HCT116 (cell line): ENCODE measurements around the gene MYH3. TPM values are rescaled to one million over a fixed set of nuclear protein-coding genes. Genes with fewer than 3 reads are reported as not detected.

Experiments
- ATAC-seq: fragments of 200-7000 bp; cut with Tn5 transposase; 2 replicates; pipeline ENCODE4 v1.9.1; 2020; ENCODE audit warnings: mild to moderate bottlenecking, moderate library complexity
- BruUV-seq: library from RNA; stranded (reverse); fragments of 400-500 nt; replicated peaks from 2 replicates; lab custom pipeline; 2021; lab: Mats Ljungman, UMichigan
- CTCF ChIA-PET: fragments of 300-600 bp; sonication (Branson Sonifier 250); formaldehyde crosslinking; loops from one replicate; lab custom pipeline; 2021; ENCODE audit warnings: antibody characterized with exemption; lab: Charles Lee
- POLR2A ChIA-PET: fragments of 300-600, 350-600 bp; sonication (Branson Sonifier 250); formaldehyde crosslinking; loops from one replicate; lab custom pipeline; 2021; ENCODE audit warnings: antibody characterized with exemption; lab: Charles Lee
- RAD21 ChIA-PET, 2 experiments: fragments of 300-600 bp; sonication (Branson Sonifier 250); formaldehyde crosslinking; loops; one replicate each; lab custom pipeline; 2023; ENCODE audit warnings: low total read pairs in 2 of 2; ENCODE audit not compliant: uncharacterized antibody in 2 of 2, unreplicated experiment in 2 of 2, low non-redundant PET in 1 of 2; lab: Charles Lee
- DNase-seq: peaks from one replicate; pipeline ENCODE4 v3.0.0-alpha.2; 2010; ENCODE audit warnings: low read depth, low spot score
- H2AFZ ChIP-seq: fragments of 200-600 bp; shearing (Covaris generic), sonication (generic); 2 replicates; pipeline ENCODE4 v1.6.1; 2017; ENCODE audit warnings: low read depth, mixed run types, mixed read lengths, antibody characterized with exemption, low read length; ENCODE audit not compliant: poor library complexity, severe bottlenecking
- H3K27ac ChIP-seq: 2 replicates; pipeline ENCODE4 v1.5.1; 2012; ENCODE audit warnings: low read depth, low read length
- H3K27me3 ChIP-seq: fragments of 200-600 bp; sonication (generic); 2 replicates; pipeline ENCODE4 v1.6.1; 2016; ENCODE audit warnings: mixed run types, low read length, mixed read lengths; ENCODE audit not compliant: insufficient read depth
- H3K36me3 ChIP-seq, 2 experiments: fragments of 200-500 bp in 1 of 2; fragments of 200-600 bp in 1 of 2; sonication (Bioruptor generic) in 1 of 2; sonication (generic) in 1 of 2; 2 replicates each; pipeline versions ENCODE4 v1.5.1 to v1.6.1; 2014 to 2016; ENCODE audit warnings: low read length in 2 of 2, inconsistent platforms in 1 of 2, mixed read lengths in 1 of 2, mixed run types in 1 of 2; ENCODE audit not compliant: insufficient read depth in 2 of 2, control insufficient read depth in 1 of 2
- H3K4me1 ChIP-seq, 2 experiments: fragments of 200-600 bp in 1 of 2; sonication (generic) in 1 of 2; 2 replicates each; pipeline versions ENCODE4 v1.5.1 to v1.6.1; 2012 to 2017; ENCODE audit warnings: low read length in 2 of 2, inconsistent platforms in 1 of 2, mild to moderate bottlenecking in 1 of 2, mixed read lengths in 1 of 2, mixed run types in 1 of 2, moderate library complexity in 1 of 2; ENCODE audit not compliant: insufficient read depth in 2 of 2, control insufficient read depth in 1 of 2
- H3K4me2 ChIP-seq: fragments of 200-600 bp; sonication (generic); 2 replicates; pipeline ENCODE4 v1.6.1; 2017; ENCODE audit warnings: mixed run types, low read length, mixed read lengths
- H3K4me3 ChIP-seq, 2 experiments: fragments of 200-600 bp in 1 of 2; sonication (generic) in 1 of 2; replicated peaks in 1 of 2; 2 replicates each; pipeline ENCODE4 v1.5.1; 2011 to 2016; ENCODE audit warnings: low read length in 2 of 2, control low read depth in 1 of 2, low read depth in 1 of 2, mild to moderate bottlenecking in 1 of 2, mixed read lengths in 1 of 2, mixed run types in 1 of 2
- H3K79me2 ChIP-seq: fragments of 200-600 bp; sonication (generic); 2 replicates; pipeline ENCODE4 v1.6.1; 2017; ENCODE audit warnings: mild to moderate bottlenecking, mixed run types, low read length, moderate library complexity, mixed read lengths; ENCODE audit not compliant: insufficient read depth
- H3K9ac ChIP-seq: fragments of 200-600 bp; sonication (generic); 2 replicates; pipeline ENCODE4 v1.6.1; 2016; ENCODE audit warnings: low read length, mixed read lengths
- H3K9me2 ChIP-seq: fragments of 200-600 bp; sonication (generic), shearing (Covaris generic); 2 replicates; pipeline ENCODE4 v1.6.1; 2017; ENCODE audit warnings: mixed run types, mild to moderate bottlenecking, moderate library complexity; ENCODE audit not compliant: insufficient read depth
- H3K9me3 ChIP-seq, 2 experiments: fragments of 200-500 bp in 1 of 2; fragments of 200-600 bp in 1 of 2; sonication (Bioruptor generic) in 1 of 2; sonication (generic) in 1 of 2; 2 replicates each; pipeline ENCODE4 v1.6.1; 2014 to 2017; ENCODE audit warnings: low read length in 2 of 2, mixed read lengths in 2 of 2, inconsistent platforms in 1 of 2, low read depth in 1 of 2, mild to moderate bottlenecking in 1 of 2, mixed run types in 1 of 2, moderate library complexity in 1 of 2; ENCODE audit not compliant: control insufficient read depth in 1 of 2, insufficient read depth in 1 of 2
- H4K20me1 ChIP-seq: fragments of 200-600 bp; sonication (generic), shearing (Covaris generic); 2 replicates; pipeline ENCODE4 v1.6.1; 2017; ENCODE audit warnings: mixed run types, mild to moderate bottlenecking, moderate library complexity; ENCODE audit not compliant: insufficient read depth
- ATF3 ChIP-seq: IDR thresholded peaks from 2 replicates; pipeline ENCODE4 v1.6.1; 2012
- CBX3 ChIP-seq: IDR thresholded peaks from 2 replicates; pipeline ENCODE4 v1.6.1; 2012; ENCODE audit warnings: low read depth
- CEBPB ChIP-seq: IDR thresholded peaks from 2 replicates; pipeline ENCODE4 v1.6.1; 2012; ENCODE audit warnings: low read depth
- CTCF ChIP-seq, 3 experiments: fragments of 200-600 bp in 1 of 3; sonication (generic) in 1 of 3; IDR thresholded peaks in 2 of 3; conservative IDR thresholded peaks in 1 of 3; 2 replicates each; pipeline ENCODE4 v1.5.1; 2012 to 2017; ENCODE audit warnings: low read depth in 2 of 3, low read length in 2 of 3, antibody characterized with exemption in 1 of 3, borderline replicate concordance in 1 of 3, control low read depth in 1 of 3, mild to moderate bottlenecking in 1 of 3, mixed read lengths in 1 of 3, mixed run types in 1 of 3, moderate library complexity in 1 of 3; ENCODE audit not compliant: insufficient read depth in 1 of 3
- ELF1 ChIP-seq: IDR thresholded peaks from 2 replicates; pipeline ENCODE4 v1.6.1; 2012; ENCODE audit warnings: low read depth, borderline replicate concordance
- EZH2 ChIP-seq: fragments of 200-600 bp; sonication (generic); IDR thresholded peaks from 2 replicates; pipeline ENCODE4 v1.6.1; 2017; ENCODE audit warnings: antibody characterized with exemption, mixed run types
- JUND ChIP-seq: IDR thresholded peaks from 2 replicates; pipeline ENCODE4 v1.6.1; 2012
- MAX ChIP-seq: IDR thresholded peaks from 2 replicates; pipeline ENCODE4 v1.6.1; 2012
- POLR2A ChIP-seq: IDR thresholded peaks from 2 replicates; pipeline ENCODE4 v1.7.0; 2011; ENCODE audit warnings: borderline replicate concordance; ENCODE audit not compliant: insufficient read depth, insufficient read length; ENCODE audit errors: extremely low read depth
- RAD21 ChIP-seq: IDR thresholded peaks from 2 replicates; pipeline ENCODE4 v1.6.1; 2012; ENCODE audit warnings: low read depth, mild to moderate bottlenecking
- SP1 ChIP-seq: IDR thresholded peaks from 2 replicates; pipeline ENCODE4 v1.6.1; 2012; ENCODE audit warnings: low read depth
- SRF ChIP-seq: IDR thresholded peaks from 2 replicates; pipeline ENCODE4 v1.6.1; 2012; ENCODE audit warnings: low read depth
- TCF7L2 ChIP-seq: IDR thresholded peaks from 2 replicates; pipeline ENCODE4 v1.7.0; 2011; ENCODE audit warnings: borderline replicate concordance, inconsistent platforms; ENCODE audit not compliant: insufficient read depth, insufficient read length; ENCODE audit errors: extremely low read depth
- ZBTB33 ChIP-seq: IDR thresholded peaks from 2 replicates; pipeline ENCODE4 v1.6.1; 2011; ENCODE audit warnings: mild to moderate bottlenecking, low read length, moderate library complexity; ENCODE audit not compliant: insufficient replicate concordance; ENCODE audit errors: extremely low read depth
- ZFX ChIP-seq: fragments of 450-650 bp; IDR thresholded peaks from 2 replicates; pipeline ENCODE4 v1.6.1; 2017
- ZNF274 ChIP-seq: fragments of 200-500 bp; sonication (Bioruptor generic); IDR thresholded peaks from 2 replicates; pipeline ENCODE4 v1.6.1; 2014; ENCODE audit warnings: mild to moderate bottlenecking, low read depth, low read length, inconsistent platforms
- intact Hi-C: fragments of 100-400 bp; cut with micrococcal nuclease; formaldehyde crosslinking; loops from 2 replicates; pipeline ENCODE4 v1.10.0; 2022
- total RNA-seq: library from RNA; stranded (reverse); gene quantifications from one replicate; pipeline ENCODE4 v1.2.1, GENCODE V29; 2021; ENCODE audit not compliant: unreplicated experiment

MYH3 gene
- total RNA-seq, 1 experiment from 2014 or later: 1.6 TPM

GRCh38 chr17:10585529-10585928 is 71.6 kb downstream of the MYH3 start:
- no peaks in the 10 kb centered on the region for H3K36me3 ChIP-seq
- CTCF ChIA-PET: interaction anchor here (1.6 kb wide), 1 partner anchor 29 kb away, joined by 5 read pairs; no protein-coding TSS in a partner anchor
- RAD21 ChIA-PET: no interaction called here

More at GRCh38 chr17:10585529-10585928, 71.6 kb downstream of the MYH3 start:
- no peaks in the 10 kb centered on the region for H3K9me3 ChIP-seq
- ATAC-seq (no peak), DNase-seq (no peak)
- H3K27me3 ChIP-seq: peaks cover 67% of the 10 kb centered on the region
- POLR2A ChIA-PET: no interaction called here
- no peak for TF ChIP-seq CTCF (IDR thresholded peaks at IDR 0.05 in 2 of 3, conservative IDR thresholded peaks at IDR 0.05 in 1 of 3; ENCODE audit: borderline replicate concordance in 1 of 3, insufficient read depth in 1 of 3, low read depth in 2 of 3, low read length in 2 of 3)
- no peak for TF ChIP-seq JUND
- TF ChIP-seq ZFX: no peak
- TF ChIP-seq SP1: no peak
- no peak for TF ChIP-seq MAX
- TF ChIP-seq ZBTB33: no peak
- TF ChIP-seq ELF1: no peak
- no peak for TF ChIP-seq ZNF274
- TF ChIP-seq EZH2: no peak
- TF ChIP-seq SRF: no peak
- no peak for TF ChIP-seq ATF3
- no peak for TF ChIP-seq RAD21
- TF ChIP-seq TCF7L2: no peak
- TF ChIP-seq CBX3: no peak
- TF ChIP-seq POLR2A: no peak
- no peak for TF ChIP-seq CEBPB
- H3K4me2 ChIP-seq: no peak overlapping the region
- H2AFZ ChIP-seq: no peak overlapping the region
- BruUV-seq: no TSS peak
- no peak overlapping the region for H3K9ac ChIP-seq
- H3K4me3 ChIP-seq: no peak overlapping the region
- no peak overlapping the region for H3K27ac ChIP-seq
- no peaks in the 10 kb centered on the region for H4K20me1 ChIP-seq
- no peaks in the 10 kb centered on the region for H3K4me1 ChIP-seq
- intact Hi-C loops: no loop called here
- no peaks in the 10 kb centered on the region for H3K9me2 ChIP-seq
- no peaks in the 10 kb centered on the region for H3K79me2 ChIP-seq
